IMR-90 (cell line): ENCODE measurements around the gene CEP68. TPM values are rescaled to one million over a fixed set of nuclear protein-coding genes. Genes with fewer than 3 reads are reported as not detected.
"Not testable (repeated sequence)": the region's sequence is repeated elsewhere in the genome, so short reads cannot be mapped to it uniquely, and the experiment has no call there.

ENCODE experiments used
- ATAC-seq: fragments of 200-7000 bp; cut with Tn5 transposase; 2 replicates; pipeline ENCODE4 v1.9.1; 2020; ENCODE audit warnings: low read depth, mild to moderate bottlenecking, moderate library complexity
- BruUV-seq: library from RNA; stranded (reverse); fragments of 400-500 nt; replicated peaks from 2 replicates; lab custom pipeline; 2021; lab: Mats Ljungman, UMichigan
- CTCF ChIA-PET: fragments of 300-600 bp; formaldehyde crosslinking; extraction: SDS; loops from one replicate; lab custom pipeline; 2021; ENCODE audit warnings: antibody characterized with exemption; lab: Yijun Ruan, JAX
- POLR2A ChIA-PET: fragments of 300-600 bp; sonication (Branson Sonifier 250); formaldehyde crosslinking; loops from one replicate; lab custom pipeline; 2022; ENCODE audit warnings: antibody characterized with exemption; ENCODE audit not compliant: unreplicated experiment; lab: Charles Lee
- DNase-seq: peaks from one replicate; pipeline ENCODE4 v3.0.0; 2013
- H2AFZ ChIP-seq: replicated peaks from 2 replicates; pipeline ENCODE3; 2013; ENCODE audit warnings: low read length, mild to moderate bottlenecking; ENCODE audit not compliant: poor library complexity
- H2AK5ac ChIP-seq: 2 replicates; pipeline ENCODE4 v1.6.1; 2013; ENCODE audit warnings: low read depth, low read length, inconsistent platforms
- H2AK9ac ChIP-seq: replicated peaks from 2 replicates; pipeline ENCODE3; 2013; ENCODE audit warnings: mild to moderate bottlenecking, low read depth, low read length, moderate library complexity; ENCODE audit not compliant: poor library complexity
- H2BK120ac ChIP-seq: 2 replicates; pipeline ENCODE4 v1.6.1; 2013; ENCODE audit warnings: low read depth, low read length, inconsistent platforms
- H2BK15ac ChIP-seq: 3 replicates; pipeline ENCODE4 v1.6.1; 2013; ENCODE audit warnings: low read depth, low read length, inconsistent platforms
- H2BK20ac ChIP-seq: 2 replicates; pipeline ENCODE4 v1.6.1; 2013; ENCODE audit warnings: low read depth, mild to moderate bottlenecking, inconsistent platforms, low read length, moderate library complexity
- H2BK5ac ChIP-seq: 2 replicates; pipeline ENCODE4 v1.6.1; 2013; ENCODE audit warnings: mild to moderate bottlenecking, low read depth, low read length, inconsistent platforms; ENCODE audit not compliant: poor library complexity, severe bottlenecking
- H3K14ac ChIP-seq: replicated peaks from 2 replicates; pipeline ENCODE4 v1.6.1; 2013; ENCODE audit warnings: low read depth, low read length, inconsistent platforms
- H3K18ac ChIP-seq: 2 replicates; pipeline ENCODE4 v1.6.1; 2013; ENCODE audit warnings: low read depth, low read length, control low read depth
- H3K23ac ChIP-seq: 2 replicates; pipeline ENCODE4 v1.6.1; 2013; ENCODE audit warnings: low read depth, low read length, inconsistent platforms
- H3K27ac ChIP-seq: 2 replicates; pipeline ENCODE4 v1.5.1; 2013; ENCODE audit warnings: mild to moderate bottlenecking, control low read depth, low read length; ENCODE audit not compliant: insufficient read depth
- H3K27me3 ChIP-seq: 2 replicates; pipeline ENCODE4 v1.6.1; 2013; ENCODE audit warnings: low read length; ENCODE audit not compliant: control insufficient read depth, insufficient read depth
- H3K36me3 ChIP-seq: 2 replicates; pipeline ENCODE4 v1.6.1; 2013; ENCODE audit warnings: low read length, mixed read lengths; ENCODE audit not compliant: control insufficient read depth, insufficient read depth
- H3K4ac ChIP-seq: 2 replicates; pipeline ENCODE4 v1.6.1; 2013; ENCODE audit warnings: low read depth, low read length, inconsistent platforms
- H3K4me1 ChIP-seq: 2 replicates; pipeline ENCODE4 v1.6.1; 2013; ENCODE audit warnings: low read length, mixed read lengths; ENCODE audit not compliant: control insufficient read depth, insufficient read depth
- H3K4me2 ChIP-seq: 2 replicates; pipeline ENCODE4 v1.6.1; 2013; ENCODE audit warnings: low read depth, mild to moderate bottlenecking, control low read depth, low read length, moderate library complexity
- H3K4me3 ChIP-seq: 2 replicates; pipeline ENCODE4 v1.5.1; 2013; ENCODE audit warnings: low read depth, mild to moderate bottlenecking, control low read depth, low read length, moderate library complexity; ENCODE audit not compliant: insufficient read depth
- H3K56ac ChIP-seq: 2 replicates; pipeline ENCODE4 v1.6.1; 2013; ENCODE audit warnings: low read length, inconsistent platforms; ENCODE audit not compliant: insufficient read depth; ENCODE audit errors: extremely low read depth
- H3K79me1 ChIP-seq, 2 experiments: 2 replicates each; pipeline ENCODE4 v1.6.1; 2013; ENCODE audit warnings: low read length in 2 of 2, inconsistent platforms in 1 of 2, low read depth in 1 of 2
- H3K9ac ChIP-seq: 2 replicates; pipeline ENCODE4 v1.6.1; 2013; ENCODE audit warnings: low read depth, low read length, control low read depth
- H3K9me1 ChIP-seq: 2 replicates; pipeline ENCODE4 v1.6.1; 2013; ENCODE audit warnings: low read length, inconsistent platforms; ENCODE audit not compliant: insufficient read depth
- H3K9me3 ChIP-seq: 2 replicates; pipeline ENCODE4 v1.6.1; 2013; ENCODE audit warnings: low read length; ENCODE audit not compliant: control insufficient read depth, insufficient read depth
- H4K20me1 ChIP-seq: 2 replicates; pipeline ENCODE4 v1.6.1; 2013; ENCODE audit warnings: low read length, inconsistent platforms; ENCODE audit not compliant: insufficient read depth
- H4K5ac ChIP-seq: 2 replicates; pipeline ENCODE4 v1.6.1; 2013; ENCODE audit warnings: mild to moderate bottlenecking, low read depth, low read length, control low read depth
- H4K8ac ChIP-seq, 2 experiments: 2 replicates each; pipeline ENCODE4 v1.6.1; 2013; ENCODE audit warnings: low read depth in 2 of 2, low read length in 2 of 2, control low read depth in 1 of 2, inconsistent platforms in 1 of 2
- H4K91ac ChIP-seq: 2 replicates; pipeline ENCODE4 v1.6.1; 2013; ENCODE audit warnings: low read depth, low read length, inconsistent platforms; ENCODE audit not compliant: insufficient read depth
- WGBS, 2 experiments: methylation state at CpG; one replicate each; pipeline versions ENCODE4 v1.1.5 to v1.1.7; 2013; ENCODE audit warnings: missing lambda C conversion rate in 2 of 2; ENCODE audit not compliant: insufficient read length in 1 of 2; ENCODE audit errors: extremely low coverage in 2 of 2; 5-methylcytosine and 5-hydroxymethylcytosine counted together
- dilution Hi-C: fragments of 300-500 bp; cut with HindIII; formaldehyde crosslinking; loops from one replicate; pipeline ENCODE4 v1.14.3; 2018; ENCODE audit warnings: low sequenced_read_pairs; ENCODE audit not compliant: unreplicated experiment
- in situ Hi-C: fragments of 300-500 bp; cut with MboI; formaldehyde crosslinking; loops from 3 replicates; pipeline ENCODE4 v1.14.3; 2019; ENCODE audit warnings: low sequenced_read_pairs, inconsistent platforms, mixed read lengths
- intact Hi-C: fragments of 100-400 bp; cut with micrococcal nuclease; formaldehyde crosslinking; loops from 2 replicates; pipeline ENCODE4 v1.10.0; 2022
- polyA plus RNA-seq, 3 experiments: library from polyadenylated mRNA; depleted of rRNA; stranded (reverse); fragments of >200 nt; gene quantifications; 2 replicates each; pipeline ENCODE4 v1.2.3, GENCODE V29; 2012; ENCODE audit warnings: low replicate concordance in 1 of 3
- total RNA-seq: library from RNA; depleted of rRNA; stranded (reverse); fragments of >200 nt; gene quantifications from 2 replicates; pipeline ENCODE4 v1.2.3, GENCODE V29; 2012

CEP68 gene
- total and polyA plus RNA-seq, 2 of the 4 experiments (the other 2 are of a cell fraction) = 5.5 to 5.6 TPM

GRCh38 chr2:65033667-65034066, 22.5 kb upstream of the CEP68 start:
- H2BK20ac ChIP-seq, H3K23ac ChIP-seq, ATAC-seq, H3K18ac ChIP-seq, dilution Hi-C loops, H3K27me3 ChIP-seq, POLR2A ChIA-PET, H3K9ac ChIP-seq, H3K4me1 ChIP-seq, H3K4me3 ChIP-seq, H3K14ac ChIP-seq, H3K56ac ChIP-seq, H3K9me3 ChIP-seq, BruUV-seq, H4K8ac ChIP-seq, H2BK5ac ChIP-seq, H2BK15ac ChIP-seq, DNase-seq, intact Hi-C loops, H4K5ac ChIP-seq, H3K27ac ChIP-seq, H2AFZ ChIP-seq, H3K36me3 ChIP-seq, H3K9me1 ChIP-seq, H3K79me1 ChIP-seq, H3K4ac ChIP-seq, H2AK5ac ChIP-seq, H4K20me1 ChIP-seq, H2AK9ac ChIP-seq, H4K91ac ChIP-seq, H3K4me2 ChIP-seq, H2BK120ac ChIP-seq: not testable (repeated sequence)
- in situ Hi-C loops = loop anchor here (25.0 kb wide), 1 partner anchor 696 kb away; no protein-coding TSS in a partner anchor
- CTCF ChIA-PET = interaction anchor here (0.6 to 0.7 kb wide), 3 partner anchors 74 to 511 kb away, joined by 4 to 5 read pairs (median 5); no protein-coding TSS in a partner anchor
- no CpG with 5 or more reads among the region's 4 CpGs for WGBS, 2 experiments
